GM19397 (cell line): Measurements from ENCODE around the gene LMNTD1.
"Not testable (repeated sequence)": the region's sequence is repeated elsewhere in the genome, so short reads cannot be mapped to it uniquely, and the experiment has no call there.

Experiments used
- ATAC-seq: cut with Tn5 transposase; IDR thresholded peaks from one replicate; pipeline ENCODE4 v1.9.1; 2021; ENCODE audit warnings: mild to moderate bottlenecking, moderate library complexity; ENCODE audit not compliant: unreplicated experiment

LMNTD1 gene

GRCh38 chr12:25433581-25434325, 119.3 kb downstream of the LMNTD1 start:
- ATAC-seq: no peak

DNA sequence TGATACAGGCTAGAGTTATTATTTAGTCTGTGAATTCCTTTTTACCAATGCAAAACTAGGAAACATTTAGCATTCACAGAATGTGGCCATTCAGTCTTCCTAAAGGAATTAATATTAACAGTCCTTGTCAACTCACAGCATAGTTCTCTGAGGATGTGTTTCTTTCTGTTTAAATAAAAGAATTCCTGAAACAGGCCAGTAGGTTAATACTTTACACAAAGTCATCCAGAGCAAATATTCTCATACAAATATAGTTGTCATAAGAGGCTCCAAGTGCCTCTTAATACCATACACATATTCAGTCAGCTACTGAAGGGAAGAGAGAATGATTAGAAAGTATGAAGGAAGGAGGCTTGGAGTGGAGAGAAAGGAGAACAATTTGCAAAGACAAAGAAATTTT, 120.1 kb downstream of the LMNTD1 start:
- no peak for ATAC-seq

- ATAC-seq: no peak
Measured at GRCh38 chr12:25427337-25428249, 125.5 kb downstream of the LMNTD1 start.

GRCh38 chr12:25426821-25427220, 126.3 kb downstream of the LMNTD1 start:
- not testable (repeated sequence) for ATAC-seq
